Measurements from ENCODE around the gene SYDE1.

GRCh38 chr19:15115080-15115479 is 7.9 kb downstream of the SYDE1 start:
- no peak for TF ChIP-seq CTCF (IDR thresholded peaks at IDR 0.05)
- no peak for TF ChIP-seq POLR2A (IDR thresholded peaks at IDR 0.05)
- TF ChIP-seq POLR2AphosphoS5 (IDR thresholded peaks at IDR 0.05) = peak in 1 of 4 donors; percentile 28

Measured in sigmoid colon (tissue), 4 donors.